ENCODE measurements around the gene ABLIM2. TPM values are rescaled to one million over a fixed set of nuclear protein-coding genes. Genes with fewer than 3 reads are reported as not detected.

Gene ABLIM2
- total RNA-seq, 1 experiment from 2014 or later = 6.1 TPM

GRCh38 chr4:7952615-7953014 lies 206.0 kb downstream of the ABLIM2 start:
- POLR2A ChIA-PET = interaction anchor here (1.7 kb wide), 1 partner anchor 13 kb away, joined by 4 read pairs; the partner anchor contains the start of gene AFAP1
- H3K27ac ChIP-seq (ENCODE audit: low read depth, low read length) = no peak overlapping the region

More at GRCh38 chr4:7952615-7953014, 206.0 kb downstream of the ABLIM2 start:
- DNase-seq (ENCODE audit: low read depth, low spot score) (no peak), ATAC-seq (no peak)
- BruUV-seq (replicated peaks) = no TSS peak
- no peaks in the 10 kb centered on the region for H4K20me1 ChIP-seq (ENCODE audit: insufficient read depth)
- no peaks in the 10 kb centered on the region for H3K9me2 ChIP-seq (ENCODE audit: insufficient read depth)
- H3K27me3 ChIP-seq (ENCODE audit: insufficient read depth, low read length) = no peaks in the 10 kb centered on the region
- no peak overlapping the region for H3K9ac ChIP-seq (ENCODE audit: low read length)
- no peaks in the 10 kb centered on the region for H3K36me3 ChIP-seq (ENCODE audit: control insufficient read depth in 1 of 2, insufficient read depth in 2 of 2, low read length in 2 of 2)
- no peak overlapping the region for H3K4me2 ChIP-seq (ENCODE audit: low read length)
- 0 out of 4 replicates have a peak, but pooled peaks cover 3% of the 10 kb centered on the region in 2 experiments for H3K9me3 ChIP-seq (ENCODE audit: control insufficient read depth in 1 of 2, insufficient read depth in 1 of 2, low read depth in 1 of 2, low read length in 2 of 2)
- peaks cover 4 to 14% of the 10 kb centered on the region in 2 experiments; a peak in 3 of 4 replicates for H3K4me1 ChIP-seq (ENCODE audit: control insufficient read depth in 1 of 2, insufficient read depth in 2 of 2, low read length in 2 of 2)
- no peak overlapping the region for H3K4me3 ChIP-seq (replicated peaks in 1 of 2; ENCODE audit: low read depth in 1 of 2, low read length in 2 of 2)
- no peak overlapping the region for H2AFZ ChIP-seq (ENCODE audit: low read depth, low read length, poor library complexity, severe bottlenecking)
- no peak for TF ChIP-seq ZFX (IDR thresholded peaks at IDR 0.05)
- no peak for TF ChIP-seq TCF7L2 (IDR thresholded peaks at IDR 0.05; ENCODE audit: borderline replicate concordance, extremely low read depth, insufficient read depth, insufficient read length)
- no peak for TF ChIP-seq ZBTB33 (IDR thresholded peaks at IDR 0.05; ENCODE audit: extremely low read depth, insufficient replicate concordance, low read length)
- no peak for TF ChIP-seq EZH2 (IDR thresholded peaks at IDR 0.05)
- no peak for TF ChIP-seq SP1 (IDR thresholded peaks at IDR 0.05; ENCODE audit: low read depth)
- TF ChIP-seq, protein P1, sequence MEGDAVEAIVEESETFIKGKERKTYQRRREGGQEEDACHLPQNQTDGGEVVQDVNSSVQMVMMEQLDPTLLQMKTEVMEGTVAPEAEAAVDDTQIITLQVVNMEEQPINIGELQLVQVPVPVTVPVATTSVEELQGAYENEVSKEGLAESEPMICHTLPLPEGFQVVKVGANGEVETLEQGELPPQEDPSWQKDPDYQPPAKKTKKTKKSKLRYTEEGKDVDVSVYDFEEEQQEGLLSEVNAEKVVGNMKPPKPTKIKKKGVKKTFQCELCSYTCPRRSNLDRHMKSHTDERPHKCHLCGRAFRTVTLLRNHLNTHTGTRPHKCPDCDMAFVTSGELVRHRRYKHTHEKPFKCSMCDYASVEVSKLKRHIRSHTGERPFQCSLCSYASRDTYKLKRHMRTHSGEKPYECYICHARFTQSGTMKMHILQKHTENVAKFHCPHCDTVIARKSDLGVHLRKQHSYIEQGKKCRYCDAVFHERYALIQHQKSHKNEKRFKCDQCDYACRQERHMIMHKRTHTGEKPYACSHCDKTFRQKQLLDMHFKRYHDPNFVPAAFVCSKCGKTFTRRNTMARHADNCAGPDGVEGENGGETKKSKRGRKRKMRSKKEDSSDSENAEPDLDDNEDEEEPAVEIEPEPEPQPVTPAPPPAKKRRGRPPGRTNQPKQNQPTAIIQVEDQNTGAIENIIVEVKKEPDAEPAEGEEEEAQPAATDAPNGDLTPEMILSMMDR (IDR thresholded peaks at IDR 0.05 in 2 of 3, conservative IDR thresholded peaks at IDR 0.05 in 1 of 3; ENCODE audit: borderline replicate concordance in 1 of 3, insufficient read depth in 1 of 3, low read depth in 2 of 3, low read length in 2 of 3) = no peak
- TF ChIP-seq YY1 (IDR thresholded peaks at IDR 0.05; ENCODE audit: extremely low read depth, insufficient replicate concordance, low read depth, low read length) = no peak
- TF ChIP-seq FOSL1 (IDR thresholded peaks at IDR 0.05; ENCODE audit: low read depth) = no peak
- TF ChIP-seq ELF1 (IDR thresholded peaks at IDR 0.05; ENCODE audit: borderline replicate concordance, low read depth) = no peak
- TF ChIP-seq JUND (IDR thresholded peaks at IDR 0.05) = no peak
- TF ChIP-seq POLR2AphosphoS5 (IDR thresholded peaks at IDR 0.05; ENCODE audit: low read depth, low read length) = no peak
- TF ChIP-seq EGR1 (IDR thresholded peaks at IDR 0.05; ENCODE audit: low read depth) = no peak
- TF ChIP-seq EZH2phosphoT487 (IDR thresholded peaks at IDR 0.05; ENCODE audit: borderline replicate concordance) = no peak
- TF ChIP-seq MAX (IDR thresholded peaks at IDR 0.05) = no peak
- no peak for TF ChIP-seq ZNF274 (IDR thresholded peaks at IDR 0.05; ENCODE audit: low read depth, low read length)
- no peak for TF ChIP-seq SIN3A (IDR thresholded peaks at IDR 0.05; ENCODE audit: low read depth)
- TF ChIP-seq CEBPB (IDR thresholded peaks at IDR 0.05; ENCODE audit: low read depth) = no peak
- no peak for TF ChIP-seq POLR2A (IDR thresholded peaks at IDR 0.05; ENCODE audit: borderline replicate concordance, extremely low read depth, insufficient read depth, insufficient read length)
- TF ChIP-seq ATF3 (IDR thresholded peaks at IDR 0.05) = no peak
- no peaks in the 10 kb centered on the region for H3K79me2 ChIP-seq (ENCODE audit: insufficient read depth, low read length)
- intact Hi-C loops (cut with micrococcal nuclease) = no loop called here
- RAD21 ChIA-PET (ENCODE audit: low non-redundant PET in 1 of 2, low total read pairs in 2 of 2, uncharacterized antibody in 2 of 2, unreplicated experiment in 2 of 2) = no interaction called here
- CTCF ChIA-PET = no interaction called here
